Lung microvascular endothelial cell (primary cell): ENCODE measurements around the gene CD59. TPM values are rescaled to one million over a fixed set of nuclear protein-coding genes. Genes with fewer than 3 reads are reported as not detected.

Source experiments
- total RNA-seq: library from RNA; depleted of rRNA; stranded (reverse); fragments of >200 nt; gene quantifications from 2 replicates; pipeline ENCODE4 v1.2.1, GENCODE V29; 2014

Gene CD59
- total RNA-seq, 1 donor from 2014 or later, result 1,137 TPM

Other genes with a start within 250 kb of the CD59 start
- gene C11orf91, start 35.6 kb downstream of the CD59 start, total RNA-seq, result under 0.01 TPM in 1 of 2 replicates, not detected in the other
- gene FBXO3, start 38.1 kb upstream of the CD59 start, total RNA-seq, result 20.0 and 29.0 TPM in 2 replicates
- 57.8 and 78.4 TPM in 2 replicates for gene LMO2, start 155.7 kb upstream of the CD59 start, total RNA-seq